Heart right ventricle (tissue), 16 donors: ENCODE measurements around the gene SULT1C3. TPM values are rescaled to one million over a fixed set of nuclear protein-coding genes. Genes with fewer than 3 reads are reported as not detected.

Experiments
- ATAC-seq, 8 donors: fragments of 200-7000 bp; cut with Tn5 transposase; one replicate each; pipeline ENCODE4 v1.9.1; 2020; ENCODE audit warnings: mild to moderate bottlenecking in 8 of 8, moderate library complexity in 8 of 8, moderate number of reproducible peaks in 1 of 8
- DNase-seq, 2 donors: peaks; one replicate each; pipeline ENCODE4 v3.0.0-alpha.2; 2020
- H3K27ac ChIP-seq, 10 donors: fragments of 200-600 bp; sonication (generic) in 2 of 10; one replicate each; pipeline versions ENCODE4 v1.5.0 to v1.8.0; 2020 to 2022; ENCODE audit warnings: mild to moderate bottlenecking in 3 of 10
- H3K27me3 ChIP-seq, 7 donors: fragments of 200-600 bp; one replicate each; pipeline ENCODE4 v1.8.0; 2021 to 2022; ENCODE audit warnings: mild to moderate bottlenecking in 2 of 7
- H3K36me3 ChIP-seq, 9 donors: fragments of 200-600 bp; sonication (generic) in 1 of 9; one replicate each; pipeline versions ENCODE4 v1.5.0 to v1.8.0; 2020 to 2022; ENCODE audit warnings: mild to moderate bottlenecking in 2 of 9
- H3K4me1 ChIP-seq, 9 donors: fragments of 200-600 bp; sonication (generic) in 1 of 9; one replicate each; pipeline versions ENCODE4 v1.5.0 to v1.8.0; 2020 to 2022; ENCODE audit warnings: mild to moderate bottlenecking in 4 of 9
- H3K4me3 ChIP-seq, 10 donors: fragments of 200-600 bp; sonication (generic) in 2 of 10; one replicate each; pipeline versions ENCODE4 v1.5.0 to v1.8.0; 2020 to 2022; ENCODE audit warnings: mild to moderate bottlenecking in 7 of 10, moderate library complexity in 2 of 10
- H3K9me3 ChIP-seq, 11 donors: fragments of 200-600 bp in 10 of 11; sonication (generic) in 2 of 11; one replicate each; pipeline versions ENCODE4 v1.5.0 to v1.8.0; 2013 to 2022; ENCODE audit warnings: mild to moderate bottlenecking in 2 of 11, control low read depth in 1 of 11, moderate library complexity in 1 of 11
- CTCF ChIP-seq, 9 donors: fragments of 200-600 bp; sonication (generic) in 2 of 9; IDR thresholded peaks; one replicate each; pipeline versions ENCODE4 v1.5.0 to v1.8.0; 2021 to 2022; ENCODE audit warnings: antibody characterized with exemption in 9 of 9, mild to moderate bottlenecking in 5 of 9, moderate library complexity in 1 of 9
- WGBS, 2 donors: extraction: QIAGEN DNeasy Blood & Tissue Kit; methylation state at CpG; one replicate each; pipeline ENCODE4 v1.1.7; 2013; ENCODE audit warnings: inconsistent platforms in 1 of 2; 5-methylcytosine and 5-hydroxymethylcytosine counted together
- intact Hi-C, 10 donors: fragments of 100-400 bp; cut with DNase I; formaldehyde crosslinking; loops; one replicate each; pipeline versions ENCODE4 v1.11.1 to v1.14.2; 2022
- polyA plus RNA-seq, 2 donors: library from polyadenylated mRNA; stranded (reverse); fragments of 200-250 nt; gene quantifications; one replicate each; pipeline ENCODE4 v1.2.3, GENCODE V29; 2013
- total RNA-seq, 10 donors: library from RNA; stranded (reverse); fragmentation: NEBNext Ultra II Directional in 3 of 10; extraction: Animal tissue kit (Norgen Biotek cat#: 25700) in 3 of 10; gene quantifications; one replicate each; pipeline versions ENCODE4 v1.2.1 to v1.2.4, GENCODE V29; 2021 to 2023
- donor health status: Arrhythmogenic right ventricular cardiomyopathy.
- donor health status: ischemic (EF 13 %, LVEDD 7.1; RV severe dilation, severe dysfunction).
- donor health status: healthy with polysubstance abuse.
- donor health status: DM: no; HTN: yes; CAD: no.
- donor health status: DM: no; HTN: no; CAD: no.
- donor health status: ischemic (EF 25% LVEDD 6.9; RV normal size, moderate dysfunction).
- donor health status: ischemic (EF 25% LVEDD 5.7; RV mildly dilated, moderate dysfunction).
- donor health status: healthy.
- donor health status: DM: yes; HTN: yes; CAD: no.
- donor health status: Ischemic cardiomyopathy.
- donor health status: ischemic (EF 35%, LVEDD 5.7; RV mildly dilated, moderate dysfunction).
- donor health status: nonischemic (EF 11% LVEDD 7.7; RV severe dilation, severe dysfunction).
- donor health status: DM: yes; HTN: yes; CAD: no.
- donor health status: PGD.
- donor health status: ischemic (EF 29% LVEDD 5.4; RV normal size, mild dysfunction).
- donor health status: nonischemic (EF 23%, LVEDD 6.1; RV moderate dilation, normal function).

Gene SULT1C3
- total and polyA plus RNA-seq, 12 donors: not detected

GRCh38 chr2:108199726-108200125 is 40.0 kb upstream of the SULT1C3 start:
- no peaks in the 10 kb centered on the region for H3K36me3 ChIP-seq
- H3K4me3 ChIP-seq: no peak overlapping the region
- intact Hi-C loops: loop anchor here in 1 of 10 donors (10.0 kb wide), 1 partner anchor 1565 kb away; no protein-coding TSS in a partner anchor
- ATAC-seq (no peak), DNase-seq (no peak)
- no peaks in the 10 kb centered on the region for H3K27me3 ChIP-seq
- peaks cover 0 to 56% (median 13%) of the 10 kb centered on the region in 11 donors for H3K9me3 ChIP-seq
- TF ChIP-seq CTCF (IDR thresholded peaks at IDR 0.05): no peak
- H3K4me1 ChIP-seq: no peaks in the 10 kb centered on the region
- H3K27ac ChIP-seq: no peak overlapping the region

GRCh38 chr2:108200569-108200968 is 39.2 kb upstream of the SULT1C3 start:
- no peak for TF ChIP-seq CTCF (IDR thresholded peaks at IDR 0.05)
- H3K27ac ChIP-seq: no peak overlapping the region
- H3K4me3 ChIP-seq: no peak overlapping the region
- peaks cover 0 to 56% (median 13%) of the 10 kb centered on the region in 11 donors for H3K9me3 ChIP-seq
- no peaks in the 10 kb centered on the region for H3K36me3 ChIP-seq
- H3K27me3 ChIP-seq: no peaks in the 10 kb centered on the region
- DNase-seq (no peak), ATAC-seq (no peak)
- intact Hi-C loops: no loop called here
- no peaks in the 10 kb centered on the region for H3K4me1 ChIP-seq
- 84 to 87% methylated on average over 7 of the region's 7 CpGs for WGBS, 2 donors

- Histone ChIP-seq H3K9me3 (peaks cover 0 to 29% (median 6%) of the 10 kb centered on the region in 11 donors), H3K4me1 (no peaks in the 10 kb centered on the region), H3K27ac (no peak overlapping the region), H3K27me3 (no peaks in the 10 kb centered on the region), H3K4me3 (no peak overlapping the region), H3K36me3 (no peaks in the 10 kb centered on the region)
- no peak for TF ChIP-seq CTCF (IDR thresholded peaks at IDR 0.05)
- no peak for DNase-seq
- no peak for ATAC-seq
- intact Hi-C loops: no loop called here
- WGBS, 2 donors: 82 to 88% methylated on average over 3 of the region's 3 CpGs
Measured at GRCh38 chr2:108212671-108213070, 27.1 kb upstream of the SULT1C3 start.

GRCh38 chr2:108215794-108216211 is 24.0 kb upstream of the SULT1C3 start:
- 38 to 46% methylated on average over 3 of the region's 3 CpGs for WGBS, 2 donors
- intact Hi-C loops: loop anchor here in 2 of 10 donors (2.0 to 5.0 kb wide), 2 partner anchors 366 to 369 kb away; no protein-coding TSS in a partner anchor
- DNase-seq (no peak), ATAC-seq (peak in 4 of 8 donors; percentile 34 to 75 (median 61))
- peak in 5 of 9 donors; percentile 27 to 46 (median 37) for TF ChIP-seq CTCF (IDR thresholded peaks at IDR 0.05)
- Histone ChIP-seq H3K4me3 (no peak overlapping the region), H3K9me3 (peaks cover 0 to 6% (median 0%) of the 10 kb centered on the region in 11 donors), H3K27me3 (no peaks in the 10 kb centered on the region), H3K36me3 (no peaks in the 10 kb centered on the region), H3K27ac (no peak overlapping the region), H3K4me1 (peaks cover 0 to 7% (median 0%) of the 10 kb centered on the region in 9 donors)
